Thymus (tissue), 11 donors: ENCODE measurements around the gene FBXL22. TPM values are rescaled to one million over a fixed set of nuclear protein-coding genes. Genes with fewer than 3 reads are reported as not detected.

Source experiments
- DNase-seq, 9 donors: peaks; one replicate each; pipeline ENCODE4 v3.0.0-alpha.2; 2013; ENCODE audit warnings: low spot score in 9 of 9, low read depth in 6 of 9, missing footprints in 1 of 9
- H3K27ac ChIP-seq, 2 donors: one replicate each; pipeline ENCODE4 v1.5.1; 2013; ENCODE audit warnings: control low read depth in 1 of 2, low read depth in 1 of 2, low read length in 1 of 2, mild to moderate bottlenecking in 1 of 2, moderate library complexity in 1 of 2
- H3K27me3 ChIP-seq, 2 donors: one replicate each; pipeline ENCODE4 v1.5.1; 2013; ENCODE audit warnings: low read length in 1 of 2; ENCODE audit not compliant: control insufficient read depth in 2 of 2, insufficient read depth in 1 of 2
- H3K36me3 ChIP-seq, 2 donors: one replicate each; pipeline ENCODE4 v1.5.1; 2013; ENCODE audit warnings: low read length in 1 of 2, mild to moderate bottlenecking in 1 of 2, moderate library complexity in 1 of 2; ENCODE audit not compliant: control insufficient read depth in 2 of 2, insufficient read depth in 2 of 2
- H3K4me1 ChIP-seq, 2 donors: one replicate each; pipeline ENCODE4 v1.5.1; 2013; ENCODE audit warnings: low read length in 2 of 2; ENCODE audit not compliant: control insufficient read depth in 2 of 2, insufficient read depth in 2 of 2
- H3K4me3 ChIP-seq, 2 donors: one replicate each; pipeline ENCODE4 v1.5.1; 2013; ENCODE audit warnings: low read length in 2 of 2, control low read depth in 1 of 2, mild to moderate bottlenecking in 1 of 2
- H3K9me3 ChIP-seq, 2 donors: one replicate each; pipeline ENCODE4 v1.5.1; 2013; ENCODE audit warnings: low read length in 1 of 2, mild to moderate bottlenecking in 1 of 2; ENCODE audit not compliant: control insufficient read depth in 2 of 2, insufficient read depth in 1 of 2
- WGBS: extraction: QIAGEN DNeasy Blood & Tissue Kit; methylation state at CpG from one replicate; pipeline ENCODE4 v1.1.7; 2013; 5-methylcytosine and 5-hydroxymethylcytosine counted together
- polyA plus RNA-seq: library from polyadenylated mRNA; stranded (reverse); fragments of 200-250 nt; gene quantifications from one replicate; pipeline ENCODE4 v1.2.3, GENCODE V29; 2013
- total RNA-seq: library from RNA; stranded (reverse); fragments of 120-200 nt; gene quantifications from one replicate; pipeline ENCODE4 v1.2.4, GENCODE V29; 2013
- donor health status: healthy.

Gene FBXL22
- total and polyA plus RNA-seq, 2 donors = 0.33 to 0.68 TPM

GRCh38 chr15:63598473-63599400 is 1.6 kb downstream of the FBXL22 start:
- H3K36me3 ChIP-seq = peaks cover 6% of the 10 kb centered on the region in 2 donors
- 95% methylated on average over 12 of the region's 12 CpGs for WGBS
- no peak overlapping the region for H3K27ac ChIP-seq
- peaks cover 9 to 40% of the 10 kb centered on the region in 2 donors for H3K4me1 ChIP-seq
- peaks cover 0 to 2% of the 10 kb centered on the region in 2 donors for H3K9me3 ChIP-seq
- peaks cover 0 to 8% of the 10 kb centered on the region in 2 donors for H3K27me3 ChIP-seq
- DNase-seq = no peak
- H3K4me3 ChIP-seq = no peak overlapping the region

DNA sequence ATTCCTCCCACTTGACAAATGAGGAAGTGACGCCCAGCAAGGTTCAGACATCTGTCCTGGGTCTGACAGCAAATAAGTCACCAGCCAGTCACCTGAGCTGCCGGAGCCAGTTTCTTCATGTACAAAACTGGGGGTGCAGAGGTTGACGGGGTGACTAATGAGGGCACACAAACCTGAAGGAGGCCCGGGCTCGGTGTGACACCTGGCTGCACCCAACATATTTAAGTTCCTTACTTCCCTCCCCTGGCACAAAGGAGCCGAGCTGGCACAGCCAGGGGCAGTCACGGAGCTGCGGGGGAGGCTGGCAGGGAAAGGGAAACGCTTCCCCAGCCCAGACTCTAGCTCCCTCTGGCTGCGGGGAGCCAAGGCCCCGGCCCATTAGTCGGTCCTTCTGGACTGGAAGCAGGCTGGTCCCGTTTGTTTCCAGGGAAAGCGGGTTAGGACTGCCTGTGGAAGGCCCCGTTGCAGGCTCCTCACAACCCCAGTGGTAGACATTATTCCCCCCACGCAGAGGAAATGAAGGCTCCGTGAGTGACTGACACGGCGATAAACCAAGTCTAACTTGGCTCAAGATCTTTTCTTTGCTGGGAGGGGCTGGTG is 2.3 kb downstream of the FBXL22 start:
- Histone ChIP-seq H3K9me3 (peaks cover 0 to 2% of the 10 kb centered on the region in 2 donors), H3K27me3 (peaks cover 0 to 8% of the 10 kb centered on the region in 2 donors), H3K4me1 (peaks cover 9 to 40% of the 10 kb centered on the region in 2 donors), H3K27ac (peak overlapping the region; percentile 67 to 76), H3K4me3 (peak overlapping the region; percentile 56 to 63), H3K36me3 (no peaks in the 10 kb centered on the region)
- WGBS = 20% methylated on average over 19 of the region's 19 CpGs
- DNase-seq = peak in 1 of 9 donors; percentile 43

DNA sequence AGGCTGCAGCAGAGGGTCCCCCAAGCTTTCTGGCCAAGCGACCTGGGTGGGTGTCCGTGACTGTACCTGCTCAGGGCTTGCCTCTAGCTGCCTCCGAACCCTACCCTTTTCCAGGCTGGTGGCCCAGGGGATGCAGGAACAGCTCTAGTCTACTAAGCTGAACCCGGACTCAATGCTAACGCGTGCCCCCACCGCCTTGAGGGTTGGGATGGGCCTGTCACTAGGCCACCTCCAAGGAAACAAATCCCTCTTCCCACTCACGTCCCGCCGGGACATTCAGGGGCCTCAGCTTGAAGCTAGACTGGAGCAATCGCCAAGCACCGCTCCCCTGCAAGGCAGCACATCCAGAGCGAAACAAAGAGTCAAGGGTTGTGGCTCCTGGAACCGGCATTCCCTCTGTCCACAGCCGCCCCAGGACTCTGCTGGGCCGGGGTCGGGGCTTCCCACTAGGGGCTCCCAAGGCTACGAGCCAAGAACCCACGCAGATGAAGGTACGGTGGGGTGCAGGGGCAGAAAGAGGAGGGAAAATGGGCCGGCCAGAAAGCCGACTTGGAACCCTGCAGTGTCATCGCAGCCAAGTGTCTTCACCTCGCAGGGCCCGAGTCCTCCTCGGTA is 2.9 kb downstream of the FBXL22 start:
- H3K27ac ChIP-seq = peak overlapping the region; percentile 67 to 76
- 26% methylated on average over 26 of the region's 26 CpGs for WGBS
- H3K36me3 ChIP-seq = no peaks in the 10 kb centered on the region
- peaks cover 9 to 40% of the 10 kb centered on the region in 2 donors for H3K4me1 ChIP-seq
- peaks cover 0 to 8% of the 10 kb centered on the region in 2 donors for H3K27me3 ChIP-seq
- H3K9me3 ChIP-seq = peaks cover 0 to 2% of the 10 kb centered on the region in 2 donors
- H3K4me3 ChIP-seq = peak overlapping the region; percentile 56 to 63
- DNase-seq = no peak

DNA sequence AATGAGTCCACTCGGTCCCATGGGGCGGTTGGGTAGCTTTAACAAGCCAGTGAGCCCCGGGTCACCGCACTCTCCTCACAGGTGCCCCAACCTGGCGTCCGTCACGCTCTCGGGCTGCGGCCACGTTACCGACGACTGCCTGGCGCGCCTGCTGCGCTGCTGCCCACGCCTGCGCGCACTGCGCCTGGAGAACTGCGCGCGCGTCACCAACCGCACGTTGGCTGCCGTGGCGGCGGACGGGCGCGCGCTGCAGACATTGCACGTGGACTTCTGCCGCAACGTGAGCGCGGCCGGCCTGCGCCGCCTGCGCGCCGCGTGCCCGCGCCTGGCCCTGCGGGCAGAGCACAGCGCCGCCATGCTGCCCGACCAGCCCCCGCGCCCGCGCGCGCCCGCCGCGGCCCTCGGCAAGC is 3.4 kb downstream of the FBXL22 start:
- H3K9me3 ChIP-seq = peaks cover 0 to 2% of the 10 kb centered on the region in 2 donors
- peak overlapping the region; percentile 56 to 63 for H3K4me3 ChIP-seq
- H3K27me3 ChIP-seq = peaks cover 0 to 8% of the 10 kb centered on the region in 2 donors
- peaks cover 14 to 42% of the 10 kb centered on the region in 2 donors for H3K4me1 ChIP-seq
- peak overlapping the region; percentile 67 to 76 for H3K27ac ChIP-seq
- H3K36me3 ChIP-seq = no peaks in the 10 kb centered on the region
- WGBS = under 1% methylated on average over 60 of the region's 60 CpGs
- DNase-seq = peak in 8 of 9 donors; percentile 51 to 92 (median 78)

DNA sequence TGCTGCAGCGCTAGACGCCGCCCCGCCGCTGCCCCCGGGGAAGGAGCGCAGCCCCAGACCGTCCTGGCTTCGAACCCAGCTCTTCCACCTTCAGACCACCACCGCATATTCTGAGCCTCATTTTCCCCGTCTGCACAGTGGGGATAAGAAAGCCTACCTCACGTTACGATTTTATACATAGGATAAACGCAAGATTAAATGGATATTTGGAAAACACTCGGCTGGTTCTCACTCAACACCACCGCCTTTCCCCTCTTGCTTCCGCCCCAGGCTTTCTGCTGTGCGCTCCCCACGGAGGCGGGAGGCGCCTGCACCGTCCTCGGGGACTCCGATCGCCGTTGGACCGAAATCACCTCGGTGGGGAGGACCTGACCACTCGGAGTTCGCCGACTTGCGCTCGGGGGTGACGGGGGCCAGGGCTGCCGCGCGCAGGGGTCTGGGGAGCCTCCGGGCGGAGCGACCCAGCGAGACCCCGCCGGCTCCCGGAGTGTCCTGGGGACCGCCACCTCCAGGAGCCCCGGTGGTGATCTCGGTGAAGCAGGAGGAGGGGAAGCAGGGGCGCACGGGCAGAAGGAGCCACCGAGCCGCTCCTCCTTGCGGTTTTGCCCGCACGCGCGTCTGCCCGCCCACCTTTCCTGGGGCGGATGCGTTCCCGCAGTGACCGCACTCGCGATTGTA is 4.0 kb downstream of the FBXL22 start:
- Histone ChIP-seq H3K36me3 (no peaks in the 10 kb centered on the region), H3K9me3 (peaks cover 0 to 2% of the 10 kb centered on the region in 2 donors), H3K27me3 (peaks cover 0 to 8% of the 10 kb centered on the region in 2 donors), H3K4me3 (peak overlapping the region; percentile 56 to 57), H3K4me1 (peaks cover 18 to 48% of the 10 kb centered on the region in 2 donors), H3K27ac (peak overlapping the region; percentile 64 to 67)
- under 1% methylated on average over 63 of the region's 63 CpGs for WGBS
- DNase-seq = peak in 3 of 9 donors; percentile 32 to 48 (median 43)

- Histone ChIP-seq H3K4me3 (peak overlapping the region; percentile 56 to 57), H3K4me1 (peaks cover 21 to 53% of the 10 kb centered on the region in 2 donors), H3K27ac (peak overlapping the region; percentile 64 to 67), H3K9me3 (peaks cover 0 to 2% of the 10 kb centered on the region in 2 donors), H3K27me3 (peaks cover 0 to 8% of the 10 kb centered on the region in 2 donors), H3K36me3 (no peaks in the 10 kb centered on the region)
- 15% methylated on average over 9 of the region's 9 CpGs for WGBS
- peak in 3 of 9 donors; percentile 43 to 61 (median 44) for DNase-seq
Observed at GRCh38 chr15:63601704-63602185, 4.6 kb downstream of the FBXL22 start.

- H3K36me3 ChIP-seq = peaks cover under 1 to 3% of the 10 kb centered on the region in 2 donors
- H3K27ac ChIP-seq = no peak overlapping the region
- no peak overlapping the region for H3K4me3 ChIP-seq
- H3K27me3 ChIP-seq = peaks cover 0 to 8% of the 10 kb centered on the region in 2 donors
- H3K4me1 ChIP-seq = peaks cover 21 to 55% of the 10 kb centered on the region in 2 donors
- no peak for DNase-seq
- peaks cover 0 to 2% of the 10 kb centered on the region in 2 donors for H3K9me3 ChIP-seq
- WGBS = 95% methylated on average over 3 of the region's 3 CpGs
Observed at GRCh38 chr15:63602595-63602994, 5.4 kb downstream of the FBXL22 start.

DNA sequence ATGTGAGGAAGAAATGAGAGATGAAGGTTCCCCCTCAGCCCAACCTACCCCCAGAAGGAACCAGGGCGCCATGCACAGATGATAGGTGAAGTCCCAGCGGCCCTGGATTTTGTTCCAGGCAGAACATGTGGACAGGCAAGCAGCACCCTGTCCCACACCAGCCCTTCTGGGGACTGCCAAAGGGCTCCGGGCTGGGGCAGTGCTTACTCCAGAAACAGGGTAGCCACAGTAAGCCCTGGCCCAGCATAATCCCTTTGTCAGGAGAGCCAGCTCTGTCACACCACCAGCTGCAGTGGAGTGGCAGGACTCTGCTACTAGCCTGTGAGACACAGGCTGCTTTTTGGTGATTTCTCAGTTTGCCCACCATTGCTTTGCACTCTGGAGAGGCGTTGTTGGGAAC is 6.3 kb downstream of the FBXL22 start:
- peaks cover 0 to 8% of the 10 kb centered on the region in 2 donors for H3K27me3 ChIP-seq
- DNase-seq = no peak
- no peak overlapping the region for H3K4me3 ChIP-seq
- 98% methylated on average over 4 of the region's 4 CpGs for WGBS
- peaks cover 9 to 12% of the 10 kb centered on the region in 2 donors for H3K36me3 ChIP-seq
- H3K4me1 ChIP-seq = peaks cover 21 to 55% of the 10 kb centered on the region in 2 donors
- H3K27ac ChIP-seq = no peak overlapping the region
- peaks cover 0 to 2% of the 10 kb centered on the region in 2 donors for H3K9me3 ChIP-seq
